A673 (cell line): Measurements from ENCODE around the gene CTU1. TPM values are rescaled to one million over a fixed set of nuclear protein-coding genes. Genes with fewer than 3 reads are reported as not detected.

ENCODE experiments used
- BruUV-seq: library from RNA; stranded (reverse); fragments of 400-500 nt; replicated peaks from 2 replicates; lab custom pipeline; 2021; lab: Mats Ljungman, UMichigan
- CTCF ChIA-PET: fragments of 300-600 bp; sonication (Branson Sonifier 250); formaldehyde crosslinking; loops from one replicate; lab custom pipeline; 2022; ENCODE audit warnings: antibody characterized with exemption; lab: Charles Lee
- POLR2A ChIA-PET: fragments of 300-600 bp; sonication (Branson Sonifier 250); formaldehyde crosslinking; loops from one replicate; lab custom pipeline; 2022; ENCODE audit warnings: antibody characterized with exemption; ENCODE audit not compliant: low non-redundant PET; lab: Charles Lee
- DNase-seq: peaks from one replicate; pipeline ENCODE4 v3.0.0-alpha.2; 2015; ENCODE audit warnings: low spot score
- H3K27ac ChIP-seq: fragments of 200-600 bp; sonication (generic); 2 replicates; pipeline ENCODE4 v1.5.1; 2016; ENCODE audit warnings: mixed run types, low read depth, mild to moderate bottlenecking, mixed read lengths, antibody characterized with exemption, low read length; ENCODE audit not compliant: poor library complexity, severe bottlenecking
- H3K27me3 ChIP-seq: fragments of 200-600 bp; sonication (generic); replicated peaks from 2 replicates; pipeline ENCODE4 v1.6.1; 2017; ENCODE audit warnings: mixed run types, low read depth, mild to moderate bottlenecking, mixed read lengths, antibody characterized with exemption, low read length; ENCODE audit not compliant: insufficient read depth, poor library complexity
- H3K36me3 ChIP-seq: fragments of 200-600 bp; sonication (generic); 2 replicates; pipeline ENCODE4 v1.6.1; 2016; ENCODE audit warnings: mixed run types, mild to moderate bottlenecking, mixed read lengths, antibody characterized with exemption, low read length; ENCODE audit not compliant: insufficient read depth, poor library complexity, severe bottlenecking
- H3K4me1 ChIP-seq: fragments of 200-600 bp; sonication (generic); 2 replicates; pipeline ENCODE4 v1.6.1; 2017; ENCODE audit warnings: mixed run types, mild to moderate bottlenecking, mixed read lengths, antibody characterized with exemption, low read length; ENCODE audit not compliant: insufficient read depth, poor library complexity, severe bottlenecking
- H3K4me3 ChIP-seq: fragments of 200-600 bp; sonication (generic); 2 replicates; pipeline ENCODE4 v1.5.1; 2016; ENCODE audit warnings: low read depth, mixed run types, mild to moderate bottlenecking, mixed read lengths, low read length; ENCODE audit not compliant: poor library complexity, severe bottlenecking
- H3K9me3 ChIP-seq: fragments of 200-600 bp; sonication (generic); 2 replicates; pipeline ENCODE4 v1.6.1; 2016; ENCODE audit warnings: mixed run types, low read depth, mild to moderate bottlenecking, mixed read lengths, antibody characterized with exemption, low read length; ENCODE audit not compliant: poor library complexity, severe bottlenecking
- EZH2 ChIP-seq: fragments of 200-600 bp; sonication (generic); IDR thresholded peaks from 2 replicates; pipeline ENCODE4 v1.6.1; 2017; ENCODE audit warnings: borderline replicate concordance, low read depth, mild to moderate bottlenecking, mixed read lengths, antibody characterized with exemption, low read length; ENCODE audit not compliant: poor library complexity, severe bottlenecking
- intact Hi-C: fragments of 100-400 bp; cut with micrococcal nuclease; formaldehyde crosslinking; loops from one replicate; pipeline ENCODE4 v1.10.0; 2022; ENCODE audit not compliant: unreplicated experiment
- total RNA-seq: library from RNA; stranded (reverse); gene quantifications from 2 replicates; pipeline ENCODE4 v1.2.3, GENCODE V29; 2021
- TF ChIP-seq, protein P1 (sequence below): fragments of 300-800, 200-600 bp; sonication (generic); conservative IDR thresholded peaks from 2 replicates; pipeline ENCODE4 v1.5.1; 2017; ENCODE audit warnings: low read depth, mild to moderate bottlenecking, antibody characterized with exemption, low read length, moderate library complexity, mixed read lengths

CTU1 gene
- total RNA-seq, 1 experiment from 2014 or later = 13.4 TPM

DNA sequence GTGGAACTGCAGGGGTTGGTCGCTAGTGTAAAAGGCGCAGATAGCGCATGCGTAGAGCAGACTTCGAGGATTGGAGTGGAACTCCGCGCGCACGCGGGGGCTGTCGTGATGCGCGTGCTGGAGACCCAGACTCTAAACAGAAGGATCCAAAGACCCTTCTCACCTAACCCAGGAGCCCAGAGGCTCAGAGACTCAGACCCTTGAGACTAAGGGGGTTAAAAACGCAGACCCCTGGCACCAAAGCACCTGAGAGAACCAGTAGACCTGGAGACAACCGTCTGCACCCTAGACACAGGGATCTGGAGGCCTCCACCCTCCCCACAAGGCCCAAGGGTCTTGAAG lies 567 bp upstream of the CTU1 start:
- Histone ChIP-seq H3K9me3 (no peaks in the 10 kb centered on the region), H3K27ac (no peak overlapping the region), H3K36me3 (no peaks in the 10 kb centered on the region), H3K4me1 (peaks cover 7% of the 10 kb centered on the region), H3K27me3 (peaks cover 13% of the 10 kb centered on the region), H3K4me3 (peak overlapping the region; percentile 82)
- POLR2A ChIA-PET = interaction anchor here (0.6 kb wide), 1 partner anchor 83 kb away, joined by 6 read pairs; no protein-coding TSS in a partner anchor
- no TSS peak for BruUV-seq
- CTCF ChIA-PET = no interaction called here
- TF ChIP-seq, protein P1, sequence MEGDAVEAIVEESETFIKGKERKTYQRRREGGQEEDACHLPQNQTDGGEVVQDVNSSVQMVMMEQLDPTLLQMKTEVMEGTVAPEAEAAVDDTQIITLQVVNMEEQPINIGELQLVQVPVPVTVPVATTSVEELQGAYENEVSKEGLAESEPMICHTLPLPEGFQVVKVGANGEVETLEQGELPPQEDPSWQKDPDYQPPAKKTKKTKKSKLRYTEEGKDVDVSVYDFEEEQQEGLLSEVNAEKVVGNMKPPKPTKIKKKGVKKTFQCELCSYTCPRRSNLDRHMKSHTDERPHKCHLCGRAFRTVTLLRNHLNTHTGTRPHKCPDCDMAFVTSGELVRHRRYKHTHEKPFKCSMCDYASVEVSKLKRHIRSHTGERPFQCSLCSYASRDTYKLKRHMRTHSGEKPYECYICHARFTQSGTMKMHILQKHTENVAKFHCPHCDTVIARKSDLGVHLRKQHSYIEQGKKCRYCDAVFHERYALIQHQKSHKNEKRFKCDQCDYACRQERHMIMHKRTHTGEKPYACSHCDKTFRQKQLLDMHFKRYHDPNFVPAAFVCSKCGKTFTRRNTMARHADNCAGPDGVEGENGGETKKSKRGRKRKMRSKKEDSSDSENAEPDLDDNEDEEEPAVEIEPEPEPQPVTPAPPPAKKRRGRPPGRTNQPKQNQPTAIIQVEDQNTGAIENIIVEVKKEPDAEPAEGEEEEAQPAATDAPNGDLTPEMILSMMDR = no peak
- TF ChIP-seq EZH2 = no peak
- DNase-seq = no peak
- intact Hi-C loops = no loop called here

DNA sequence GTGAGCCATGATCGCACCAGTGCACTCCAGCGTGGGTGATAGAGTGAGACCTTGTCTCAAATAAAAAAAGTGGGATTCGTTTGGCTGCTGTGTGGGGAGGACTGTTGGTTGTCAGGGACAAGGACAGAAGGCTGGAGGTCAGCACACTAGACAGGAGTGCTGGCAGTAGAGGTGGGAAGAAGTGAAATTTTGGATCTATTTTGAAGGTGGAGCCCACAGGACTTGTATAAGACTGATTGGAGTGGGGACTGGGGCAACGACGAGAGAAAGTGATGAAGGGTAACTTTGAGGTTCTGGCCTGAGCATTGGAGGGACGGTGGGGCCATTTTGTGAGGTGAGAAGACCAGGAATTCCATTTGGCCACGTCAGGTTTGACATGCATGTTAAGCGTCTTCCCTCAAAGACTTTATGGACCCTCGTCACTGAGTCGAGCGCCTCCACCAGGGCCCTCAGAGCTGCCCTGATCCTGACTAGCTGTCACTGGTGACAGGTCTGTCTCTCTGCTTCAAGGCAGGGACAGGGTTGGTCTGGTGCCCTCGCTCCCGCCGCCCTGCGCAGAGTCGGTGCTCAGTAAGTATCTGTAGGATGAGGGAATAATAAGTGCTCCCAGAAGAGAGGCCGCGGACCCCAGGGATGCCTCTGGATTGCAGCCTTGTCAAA lies 673 bp downstream of the CTU1 start:
- H3K4me1 ChIP-seq = peaks cover 7% of the 10 kb centered on the region
- H3K36me3 ChIP-seq = no peaks in the 10 kb centered on the region
- no peaks in the 10 kb centered on the region for H3K9me3 ChIP-seq
- ChIA-PET CTCF (no interaction called here), POLR2A (no interaction called here)
- no TSS peak for BruUV-seq
- DNase-seq = peak; percentile 41
- intact Hi-C loops = no loop called here
- H3K27ac ChIP-seq = peak overlapping the region; percentile 69
- H3K27me3 ChIP-seq = peaks cover 5% of the 10 kb centered on the region
- peak overlapping the region; percentile 82 for H3K4me3 ChIP-seq
- TF ChIP-seq EZH2 = no peak
- TF ChIP-seq, protein P1 = 0 out of 2 replicates have a peak, but pooled peaks have one; percentile 21

DNA sequence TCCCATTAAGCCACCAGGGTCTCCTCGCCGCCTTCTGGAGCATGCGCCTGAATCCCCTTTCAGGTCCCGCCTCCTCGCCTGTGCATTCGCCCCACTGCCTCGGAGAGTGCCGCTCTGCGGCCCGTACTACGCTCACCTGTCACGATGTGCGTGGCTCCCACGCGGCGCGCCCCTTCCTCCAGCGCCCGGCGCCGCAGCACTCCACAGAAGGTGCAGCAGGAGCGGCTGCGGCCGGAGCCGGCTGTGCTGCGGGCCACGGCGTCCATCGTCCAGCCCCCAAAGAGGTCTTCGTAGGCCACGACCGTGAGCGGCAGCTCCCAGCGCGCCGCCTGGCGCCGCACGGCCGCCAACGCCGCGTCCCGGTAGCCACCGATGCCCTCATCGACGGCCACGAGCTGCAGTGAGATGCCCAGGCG lies 4.3 kb downstream of the CTU1 start:
- Histone ChIP-seq H3K4me3 (no peak overlapping the region), H3K36me3 (peaks cover 5% of the 10 kb centered on the region), H3K9me3 (no peaks in the 10 kb centered on the region), H3K27ac (no peak overlapping the region), H3K4me1 (peaks cover 7% of the 10 kb centered on the region), H3K27me3 (no peaks in the 10 kb centered on the region)
- intact Hi-C loops = no loop called here
- TF ChIP-seq EZH2 = no peak
- TF ChIP-seq, protein P1 = no peak
- no peak for DNase-seq
- POLR2A ChIA-PET = no interaction called here
- CTCF ChIA-PET = no interaction called here
- BruUV-seq = no TSS peak
